ENCODE results near the gene SLC9A8. TPM values are rescaled to one million over a fixed set of nuclear protein-coding genes. Genes with fewer than 3 reads are reported as not detected.

SLC9A8 gene
- total RNA-seq, 1 experiment from 2014 or later, result 21.5 TPM

DNA sequence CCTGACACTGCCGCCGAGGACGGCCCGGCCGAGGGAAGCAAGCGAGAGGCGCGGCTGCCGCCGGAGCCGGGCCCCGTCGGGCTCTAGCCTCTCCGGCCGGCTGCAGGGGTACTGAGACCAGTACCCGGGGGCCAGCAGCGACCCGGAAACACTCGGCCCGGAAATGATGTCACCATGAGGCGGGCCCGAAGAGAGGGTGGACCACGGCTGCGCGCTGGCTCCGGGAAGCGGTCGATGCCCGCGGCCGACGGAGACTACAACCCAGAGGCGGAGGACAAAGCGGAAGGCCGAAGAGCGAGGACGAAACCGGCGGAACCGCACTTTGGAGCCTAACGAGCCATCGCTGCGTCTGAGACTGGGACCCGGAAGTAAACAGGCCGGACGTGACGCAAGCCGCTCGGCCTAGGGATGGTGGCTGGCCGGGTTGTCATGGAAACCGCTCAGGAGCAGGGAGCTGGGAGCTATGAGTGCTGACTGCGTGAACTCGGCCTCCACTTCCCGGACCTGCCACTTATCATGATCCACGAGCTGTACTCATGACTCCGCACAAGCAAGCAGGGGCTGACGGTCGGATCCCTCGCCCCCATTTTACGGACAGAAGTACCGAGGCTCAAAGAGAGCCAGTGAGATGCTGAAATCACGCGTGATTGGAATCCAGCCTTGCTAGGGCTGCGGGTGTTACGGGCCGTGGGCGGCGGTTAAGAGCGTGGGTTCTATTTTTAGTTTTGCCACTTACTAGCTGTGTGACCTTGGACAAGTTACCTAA lies 102.9 kb downstream of the SLC9A8 start, which contains the start of gene SPATA2:
Gene SPATA2 (minus strand): TSS at position 150 of the 766 bp plus-strand sequence. CDS start 7,039 bp downstream, outside the sequence.
- H3K9me2 ChIP-seq (replicated peaks; ENCODE audit: insufficient read depth, low read length), result no peaks in the 10 kb centered on the region
- H4K20me1 ChIP-seq (ENCODE audit: insufficient read depth, low read depth, low read length), result peaks cover 7% of the 10 kb centered on the region; the same call in 1 of the 2 replicates
- H3K4me1 ChIP-seq (ENCODE audit: low read length), result peaks cover 25% of the 10 kb centered on the region
- H3K9ac ChIP-seq (ENCODE audit: low read length), result peak within 1 kb of the TSS; percentile 89
- H2AFZ ChIP-seq (ENCODE audit: low read length), result peak within 1 kb of the TSS; percentile 99
- H3K4me2 ChIP-seq (ENCODE audit: low read depth, low read length, poor library complexity, severe bottlenecking), result peak within 1 kb of the TSS; percentile 75
- no peaks in the 10 kb centered on the region for H3K27me3 ChIP-seq (ENCODE audit: low read length)
- peak within 1 kb of the TSS; percentile 94 for H3K4me3 ChIP-seq (ENCODE audit: low read length)
- H3K27ac ChIP-seq (ENCODE audit: low read length), result peak within 1 kb of the TSS; percentile 92
- peaks cover 45% of the 10 kb centered on the region for H3K79me2 ChIP-seq (ENCODE audit: low read length)
- H3K9me3 ChIP-seq (ENCODE audit: low read length), result no peaks in the 10 kb centered on the region
- DNase-seq, result peak; percentile 96
- H3K36me3 ChIP-seq (ENCODE audit: insufficient read depth, low read length), result no peaks in the 10 kb centered on the region

DNA sequence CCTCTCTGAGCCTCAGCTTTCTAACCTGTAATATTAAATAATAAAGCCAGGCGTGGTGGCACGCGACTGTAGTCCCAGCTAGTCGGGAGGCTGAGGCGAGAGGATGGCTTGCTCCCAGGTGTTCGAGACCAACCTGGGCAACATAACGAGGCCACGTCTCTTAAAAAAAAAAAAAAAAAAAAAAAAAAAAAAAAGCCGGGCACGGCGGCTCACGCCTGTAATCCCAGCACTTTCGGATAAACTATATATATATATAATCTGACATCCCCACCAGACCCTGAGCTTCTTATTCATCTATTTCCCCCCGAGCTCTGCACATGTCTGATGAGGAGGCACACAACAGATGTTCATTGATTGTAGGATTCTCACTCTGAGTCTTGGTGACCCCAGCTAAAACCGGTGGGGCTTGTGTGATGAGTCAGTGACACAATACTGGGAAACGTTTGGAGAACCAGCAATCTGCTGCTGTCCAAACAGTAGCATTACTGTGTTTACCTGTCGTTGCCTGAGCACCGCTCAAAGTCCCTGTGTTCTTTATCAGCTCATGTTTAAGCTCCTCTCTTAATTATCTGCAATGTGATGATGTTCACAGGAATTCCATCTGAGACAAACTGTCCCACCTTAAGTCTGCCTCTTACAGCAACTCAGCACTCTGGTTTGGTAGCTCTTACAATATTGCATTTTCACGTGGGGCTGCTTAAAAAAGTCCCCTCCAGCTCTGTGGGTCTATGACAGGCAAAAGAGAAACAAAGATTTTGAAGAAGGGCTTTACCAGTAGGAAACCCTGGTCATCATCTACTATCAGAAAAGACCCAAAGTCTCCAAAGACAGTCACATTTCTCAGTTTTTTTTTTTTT lies 103.7 kb downstream of the SLC9A8 start:
- Histone ChIP-seq H3K36me3 (ENCODE audit: insufficient read depth, low read length) (no peaks in the 10 kb centered on the region), H3K79me2 (ENCODE audit: low read length) (peaks cover 38% of the 10 kb centered on the region), H3K27me3 (ENCODE audit: low read length) (no peaks in the 10 kb centered on the region), H3K27ac (ENCODE audit: low read length) (no peak overlapping the region), H3K9ac (ENCODE audit: low read length) (peak overlapping the region; percentile 89), H3K9me2 (replicated peaks; ENCODE audit: insufficient read depth, low read length) (no peaks in the 10 kb centered on the region), H2AFZ (ENCODE audit: low read length) (peak overlapping the region; percentile 99), H4K20me1 (ENCODE audit: insufficient read depth, low read depth, low read length) (peaks cover 7% of the 10 kb centered on the region; the same call in 1 of the 2 replicates), H3K4me2 (ENCODE audit: low read depth, low read length, poor library complexity, severe bottlenecking) (peak overlapping the region; percentile 75), H3K9me3 (ENCODE audit: low read length) (no peaks in the 10 kb centered on the region), H3K4me3 (ENCODE audit: low read length) (peak overlapping the region; percentile 94), H3K4me1 (ENCODE audit: low read length) (peaks cover 25% of the 10 kb centered on the region)
- DNase-seq, result no peak

DNA sequence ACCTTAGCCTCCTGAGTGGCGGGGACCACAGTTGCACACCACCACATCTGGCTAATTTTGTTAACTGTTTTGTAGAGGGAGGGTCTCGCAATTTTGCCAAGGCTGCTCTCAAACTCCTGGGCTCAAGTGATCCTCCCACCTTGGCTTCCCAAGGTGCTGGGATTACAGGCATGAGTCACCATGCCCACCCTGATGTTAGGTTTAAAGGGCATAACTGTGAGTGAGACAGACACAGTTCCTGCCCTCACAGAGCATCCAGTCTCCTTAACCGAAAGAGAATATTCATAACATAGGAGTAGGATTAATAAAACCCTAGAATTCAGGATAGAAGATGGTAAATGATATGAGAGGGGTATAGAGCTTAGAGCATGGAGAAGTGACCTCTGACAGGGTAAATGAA lies 105.8 kb downstream of the SLC9A8 start:
- Histone ChIP-seq H3K27ac (ENCODE audit: low read length) (no peak overlapping the region), H3K4me1 (ENCODE audit: low read length) (peaks cover 21% of the 10 kb centered on the region), H3K36me3 (ENCODE audit: insufficient read depth, low read length) (no peaks in the 10 kb centered on the region), H3K4me3 (ENCODE audit: low read length) (no peak overlapping the region), H2AFZ (ENCODE audit: low read length) (no peak overlapping the region), H3K4me2 (ENCODE audit: low read depth, low read length, poor library complexity, severe bottlenecking) (no peak overlapping the region), H3K9me3 (ENCODE audit: low read length) (no peaks in the 10 kb centered on the region), H3K79me2 (ENCODE audit: low read length) (peaks cover 18% of the 10 kb centered on the region), H3K9me2 (replicated peaks; ENCODE audit: insufficient read depth, low read length) (no peaks in the 10 kb centered on the region), H4K20me1 (ENCODE audit: insufficient read depth, low read depth, low read length) (peaks cover 6% of the 10 kb centered on the region; the same call in 1 of the 2 replicates), H3K9ac (ENCODE audit: low read length) (no peak overlapping the region), H3K27me3 (ENCODE audit: low read length) (no peaks in the 10 kb centered on the region)
- DNase-seq, result no peak

DNA sequence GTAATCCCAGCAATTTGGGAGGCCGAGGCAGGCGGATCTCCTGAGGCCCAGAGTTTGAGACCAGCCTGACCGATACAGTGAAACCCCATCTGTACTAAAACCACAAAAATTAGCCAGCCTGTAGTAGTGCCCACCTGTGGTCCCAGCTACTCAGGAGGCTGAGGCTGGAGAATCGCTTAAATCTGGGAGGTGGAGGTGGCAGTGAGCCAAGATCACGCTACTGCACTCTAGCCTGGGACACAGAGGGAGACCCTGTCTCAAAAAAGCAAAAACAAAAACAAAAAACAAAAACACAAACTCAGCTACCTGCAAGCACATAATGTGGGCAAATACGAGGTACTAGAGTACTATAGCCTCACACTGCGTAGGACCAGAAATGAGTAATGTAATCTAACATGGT lies 106.4 kb downstream of the SLC9A8 start:
- peaks cover 13% of the 10 kb centered on the region for H3K79me2 ChIP-seq (ENCODE audit: low read length)
- peaks cover under 1% of the 10 kb centered on the region; the same call in 1 of the 2 replicates for H4K20me1 ChIP-seq (ENCODE audit: insufficient read depth, low read depth, low read length)
- no peak overlapping the region for H3K4me2 ChIP-seq (ENCODE audit: low read depth, low read length, poor library complexity, severe bottlenecking)
- H2AFZ ChIP-seq (ENCODE audit: low read length), result no peak overlapping the region
- H3K4me1 ChIP-seq (ENCODE audit: low read length), result peaks cover 15% of the 10 kb centered on the region
- H3K9me3 ChIP-seq (ENCODE audit: low read length), result no peaks in the 10 kb centered on the region
- no peak for DNase-seq
- H3K27ac ChIP-seq (ENCODE audit: low read length), result no peak overlapping the region
- H3K36me3 ChIP-seq (ENCODE audit: insufficient read depth, low read length), result no peaks in the 10 kb centered on the region
- H3K9me2 ChIP-seq (replicated peaks; ENCODE audit: insufficient read depth, low read length), result no peaks in the 10 kb centered on the region
- H3K27me3 ChIP-seq (ENCODE audit: low read length), result no peaks in the 10 kb centered on the region
- H3K4me3 ChIP-seq (ENCODE audit: low read length), result no peak overlapping the region
- no peak overlapping the region for H3K9ac ChIP-seq (ENCODE audit: low read length)

DNA sequence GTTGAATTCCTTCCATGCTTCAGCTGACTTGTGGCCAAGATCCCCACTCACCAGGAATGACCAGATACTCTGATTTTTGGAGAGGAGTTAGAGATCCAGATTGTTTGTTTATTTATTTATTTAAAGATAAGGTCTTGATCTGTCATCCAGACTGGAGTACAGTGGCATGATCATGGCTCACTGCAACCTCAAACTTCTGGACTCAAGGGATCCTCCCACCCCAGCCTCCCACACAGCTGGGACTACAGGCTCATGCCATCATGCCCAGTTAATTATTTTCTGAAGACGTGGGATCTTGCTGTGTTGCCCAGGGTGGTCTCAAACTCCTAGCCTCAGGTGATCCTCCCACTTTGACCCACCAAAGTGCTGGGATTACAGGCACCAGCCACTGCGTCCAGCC lies 106.8 kb downstream of the SLC9A8 start:
- Histone ChIP-seq H3K9me2 (replicated peaks; ENCODE audit: insufficient read depth, low read length) (no peaks in the 10 kb centered on the region), H3K27me3 (ENCODE audit: low read length) (no peaks in the 10 kb centered on the region), H3K4me2 (ENCODE audit: low read depth, low read length, poor library complexity, severe bottlenecking) (no peak overlapping the region), H3K9ac (ENCODE audit: low read length) (no peak overlapping the region), H2AFZ (ENCODE audit: low read length) (no peak overlapping the region), H3K9me3 (ENCODE audit: low read length) (no peaks in the 10 kb centered on the region), H3K4me1 (ENCODE audit: low read length) (peaks cover 11% of the 10 kb centered on the region), H3K79me2 (ENCODE audit: low read length) (peaks cover 8% of the 10 kb centered on the region), H3K27ac (ENCODE audit: low read length) (no peak overlapping the region), H3K4me3 (ENCODE audit: low read length) (no peak overlapping the region), H4K20me1 (ENCODE audit: insufficient read depth, low read depth, low read length) (no peaks in the 10 kb centered on the region), H3K36me3 (ENCODE audit: insufficient read depth, low read length) (no peaks in the 10 kb centered on the region)
- no peak for DNase-seq

DNA sequence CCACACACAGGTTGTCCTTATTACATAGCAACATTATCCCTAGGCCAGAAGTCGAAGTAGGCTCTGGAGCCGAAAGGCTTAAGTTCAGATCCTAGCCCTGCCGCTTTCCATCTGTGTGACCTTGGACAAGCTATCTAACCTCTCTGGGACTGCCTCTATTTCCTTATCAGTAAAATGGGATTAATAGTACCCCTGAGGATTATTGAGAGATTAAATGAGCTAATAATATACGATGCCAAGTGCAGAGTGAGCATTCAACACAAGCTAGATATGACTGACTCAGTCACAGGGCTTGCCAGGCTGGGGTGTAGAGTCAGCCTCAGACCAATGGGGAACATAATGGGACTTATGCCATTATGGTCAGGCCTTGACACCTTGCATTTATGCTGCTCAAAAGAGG lies 111.6 kb downstream of the SLC9A8 start:
- DNase-seq, result no peak
- no peaks in the 10 kb centered on the region for H4K20me1 ChIP-seq (ENCODE audit: insufficient read depth, low read depth, low read length)
- H3K4me2 ChIP-seq (ENCODE audit: low read depth, low read length, poor library complexity, severe bottlenecking), result no peak overlapping the region
- no peak overlapping the region for H3K27ac ChIP-seq (ENCODE audit: low read length)
- no peaks in the 10 kb centered on the region for H3K79me2 ChIP-seq (ENCODE audit: low read length)
- no peaks in the 10 kb centered on the region for H3K27me3 ChIP-seq (ENCODE audit: low read length)
- H3K9ac ChIP-seq (ENCODE audit: low read length), result no peak overlapping the region
- no peak overlapping the region for H3K4me3 ChIP-seq (ENCODE audit: low read length)
- H3K9me3 ChIP-seq (ENCODE audit: low read length), result no peaks in the 10 kb centered on the region
- H3K36me3 ChIP-seq (ENCODE audit: insufficient read depth, low read length), result no peaks in the 10 kb centered on the region
- no peaks in the 10 kb centered on the region for H3K4me1 ChIP-seq (ENCODE audit: low read length)
- no peaks in the 10 kb centered on the region for H3K9me2 ChIP-seq (replicated peaks; ENCODE audit: insufficient read depth, low read length)
- H2AFZ ChIP-seq (ENCODE audit: low read length), result no peak overlapping the region

DNA sequence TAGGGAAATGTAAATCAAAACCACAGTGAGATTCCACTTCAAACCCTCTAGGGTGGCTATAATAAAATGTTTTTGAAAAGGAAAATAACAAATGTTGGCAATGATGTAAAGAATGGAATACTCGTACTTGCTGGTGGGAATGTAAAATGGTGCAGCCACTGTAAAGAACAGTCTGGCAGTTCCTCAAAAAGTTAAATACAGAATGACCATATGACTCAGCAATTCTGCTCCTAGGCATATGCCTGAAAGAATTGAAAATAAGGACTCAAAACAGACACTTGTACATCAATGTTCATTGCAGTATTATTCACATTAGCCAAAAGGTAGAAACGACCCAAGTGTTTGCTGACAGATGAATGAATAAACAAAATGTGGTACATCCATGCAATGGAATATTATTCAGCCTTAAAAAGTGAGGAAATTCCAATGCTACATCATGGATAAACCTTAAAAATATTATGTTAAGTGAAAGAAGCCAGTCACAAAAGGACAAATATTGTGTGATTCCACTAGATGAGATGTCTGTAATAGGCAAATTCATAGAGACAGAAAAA lies 113.3 kb downstream of the SLC9A8 start:
- no peak overlapping the region for H3K27ac ChIP-seq (ENCODE audit: low read length)
- H3K4me1 ChIP-seq (ENCODE audit: low read length), result no peaks in the 10 kb centered on the region
- H3K27me3 ChIP-seq (ENCODE audit: low read length), result no peaks in the 10 kb centered on the region
- H3K9me2 ChIP-seq (replicated peaks; ENCODE audit: insufficient read depth, low read length), result no peaks in the 10 kb centered on the region
- no peak for DNase-seq
- H2AFZ ChIP-seq (ENCODE audit: low read length), result no peak overlapping the region
- no peaks in the 10 kb centered on the region for H3K36me3 ChIP-seq (ENCODE audit: insufficient read depth, low read length)
- no peak overlapping the region for H3K4me2 ChIP-seq (ENCODE audit: low read depth, low read length, poor library complexity, severe bottlenecking)
- H3K9me3 ChIP-seq (ENCODE audit: low read length), result no peaks in the 10 kb centered on the region
- H4K20me1 ChIP-seq (ENCODE audit: insufficient read depth, low read depth, low read length), result no peaks in the 10 kb centered on the region
- no peak overlapping the region for H3K4me3 ChIP-seq (ENCODE audit: low read length)
- H3K9ac ChIP-seq (ENCODE audit: low read length), result no peak overlapping the region
- H3K79me2 ChIP-seq (ENCODE audit: low read length), result no peaks in the 10 kb centered on the region

Measured in Karpas-422 (cell line).